ENCODE results near the gene GALNT6. TPM values are rescaled to one million over a fixed set of nuclear protein-coding genes. Genes with fewer than 3 reads are reported as not detected.
A peak's percentile ranks its signal among the peaks of the same experiment; 100 is the strongest.
"Not testable (repeated sequence)": the region's sequence is repeated elsewhere in the genome, so short reads cannot be mapped to it uniquely, and the experiment has no call there.

Gene GALNT6
- total RNA-seq, 2 donors from 2014 or later = 3.6 to 4.4 TPM

GRCh38 chr12:51334764-51335163 lies 56.4 kb downstream of the GALNT6 start:
- intact Hi-C loops (cut with DNase I) = no loop called here
- DNase-seq (no peak), ATAC-seq (no peak)

GRCh38 chr12:51333536-51333935 lies 57.7 kb downstream of the GALNT6 start:
- no peak for DNase-seq
- intact Hi-C loops (cut with DNase I) = no loop called here
- ATAC-seq = no peak

DNA sequence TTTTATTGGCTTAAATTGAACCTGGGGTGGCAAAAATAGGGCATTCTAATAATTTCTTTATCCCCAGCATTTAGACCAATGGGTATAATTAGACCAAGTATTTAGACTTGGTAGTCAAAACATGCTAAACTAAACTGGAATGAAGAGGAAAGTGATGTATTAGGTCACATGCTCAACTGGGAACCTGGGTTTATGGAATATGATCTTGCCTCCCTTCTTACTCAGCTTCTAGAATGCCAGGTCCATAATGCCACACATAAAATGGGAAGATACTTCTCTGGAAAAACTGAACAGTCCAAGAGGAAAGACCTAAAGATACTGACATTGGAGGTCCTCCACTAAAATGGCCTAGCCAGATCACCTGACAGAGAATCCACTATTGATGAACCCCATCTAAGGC lies 61.0 kb downstream of the GALNT6 start:
- no peak for ATAC-seq
- intact Hi-C loops (cut with DNase I) = no loop called here

DNA sequence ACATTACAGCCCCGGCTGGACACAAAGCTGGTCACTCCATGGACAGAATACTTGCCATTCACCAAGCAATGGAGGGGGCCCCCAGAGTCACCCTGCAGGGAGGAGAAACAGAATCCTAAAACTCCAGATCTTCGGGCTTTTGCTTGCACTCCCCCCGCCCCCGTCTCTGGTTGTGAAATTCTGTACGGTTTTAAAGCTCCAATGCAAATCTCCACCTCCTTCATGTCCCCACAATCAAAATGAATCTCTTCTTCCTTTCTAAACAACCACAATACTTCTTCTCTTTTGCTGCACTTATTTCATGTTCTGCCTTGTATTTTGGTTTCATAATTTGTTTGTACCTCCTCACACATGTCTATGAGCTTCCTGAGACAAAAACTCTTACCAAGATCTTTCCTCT lies 61.5 kb downstream of the GALNT6 start:
- no peak for ATAC-seq
- intact Hi-C loops (cut with DNase I) = no loop called here
- DNase-seq = no peak

More for the DNA sequence above, 61.0 kb downstream of the GALNT6 start:
- DNase-seq = no peak

GRCh38 chr12:51328587-51328986 lies 62.6 kb downstream of the GALNT6 start:
- ATAC-seq = no peak
- intact Hi-C loops (cut with DNase I) = no loop called here
- DNase-seq = no peak

- DNase-seq = peak; percentile 34
- ATAC-seq = peak; percentile 74 to 86
- intact Hi-C loops (cut with DNase I) = no loop called here
These were observed 64.3 kb downstream of the GALNT6 start for GRCh38 chr12:51326698-51327439.

- intact Hi-C loops (cut with DNase I) = no loop called here
- no peak for ATAC-seq
- no peak for DNase-seq
These were observed 66.3 kb downstream of the GALNT6 start for GRCh38 chr12:51324953-51325352.

DNA sequence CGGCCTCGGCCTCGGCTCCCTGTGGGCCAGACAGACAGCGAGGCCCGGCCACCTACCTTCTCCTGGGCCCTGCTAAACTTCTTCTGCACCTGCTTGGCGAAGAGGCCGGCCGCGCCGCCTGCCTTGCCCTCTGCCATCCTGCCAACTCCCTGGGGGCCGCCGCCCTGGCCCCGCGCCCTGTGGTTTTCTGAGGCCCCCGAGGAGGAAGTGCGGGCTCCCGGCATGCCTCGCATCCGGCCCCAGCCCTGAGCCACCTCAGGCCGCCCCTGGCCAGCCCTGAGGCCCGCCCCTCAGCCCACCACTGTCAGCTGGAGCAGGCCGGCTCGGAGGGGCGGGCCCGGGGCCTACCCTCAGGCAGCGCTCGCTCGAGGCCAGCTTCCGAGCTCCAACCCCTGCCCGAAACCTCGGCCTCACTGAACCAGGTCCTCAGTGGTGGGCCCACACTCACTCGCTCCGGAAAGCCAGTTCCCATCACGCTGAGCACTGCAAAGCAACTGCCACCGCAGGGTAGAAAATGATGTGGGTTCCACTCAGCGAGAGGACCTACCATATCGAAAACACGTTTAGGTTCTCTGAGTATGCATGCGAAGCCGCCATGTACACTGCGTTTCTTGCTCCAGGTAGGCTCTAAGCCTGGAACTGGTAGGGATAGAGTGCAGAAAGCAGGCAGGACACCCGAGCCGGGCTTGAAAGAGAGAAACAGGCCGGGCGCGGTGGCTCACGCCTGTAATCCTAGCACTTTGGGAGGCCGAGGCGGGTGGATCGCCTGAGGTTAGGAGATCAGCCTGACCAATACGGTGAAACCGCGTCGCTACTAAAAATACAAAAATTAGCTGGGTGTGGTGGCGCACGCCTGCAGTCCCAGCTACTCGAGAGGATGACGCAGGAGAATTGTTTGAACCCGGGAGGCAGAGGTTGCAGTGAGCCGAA lies 67.0 kb downstream of the GALNT6 start, which contains the start of gene BIN2:
Gene BIN2 (minus strand): TSS at position 209 of the 930 bp plus-strand sequence. CDS start 72 bp downstream, at position 137.
- peak; percentile 53 for DNase-seq
- intact Hi-C loops (cut with DNase I) = no loop called here
- peak; percentile 70 to 78 for ATAC-seq

- peak in 1 of 2 donors; percentile 25 for ATAC-seq
- intact Hi-C loops (cut with DNase I) = no loop called here
These were observed 67.8 kb downstream of the GALNT6 start for GRCh38 chr12:51323317-51323960.

DNA sequence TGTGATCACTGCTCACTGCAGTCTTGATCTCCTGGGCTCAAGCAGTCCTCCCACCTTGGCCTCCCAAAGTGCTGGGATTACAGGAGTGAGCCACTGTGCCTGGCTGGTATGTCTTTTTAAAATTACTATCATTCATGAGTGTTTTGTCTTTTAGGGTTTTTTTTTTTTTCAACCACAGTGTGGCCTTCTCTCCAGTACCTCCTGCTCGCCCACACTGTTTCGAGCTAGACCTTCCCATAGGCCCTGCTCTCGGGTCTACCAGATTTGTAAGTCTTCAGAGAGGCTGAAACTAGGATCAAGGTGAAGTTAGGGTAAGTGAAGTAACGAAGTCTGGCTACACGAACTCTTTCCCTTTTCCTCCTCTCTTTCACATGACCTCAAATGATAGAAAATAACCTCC lies 68.8 kb downstream of the GALNT6 start:
- ATAC-seq = no peak
- intact Hi-C loops (cut with DNase I) = no loop called here
- no peak for DNase-seq

More at GRCh38 chr12:51323317-51323960, 67.8 kb downstream of the GALNT6 start:
- no peak for DNase-seq

DNA sequence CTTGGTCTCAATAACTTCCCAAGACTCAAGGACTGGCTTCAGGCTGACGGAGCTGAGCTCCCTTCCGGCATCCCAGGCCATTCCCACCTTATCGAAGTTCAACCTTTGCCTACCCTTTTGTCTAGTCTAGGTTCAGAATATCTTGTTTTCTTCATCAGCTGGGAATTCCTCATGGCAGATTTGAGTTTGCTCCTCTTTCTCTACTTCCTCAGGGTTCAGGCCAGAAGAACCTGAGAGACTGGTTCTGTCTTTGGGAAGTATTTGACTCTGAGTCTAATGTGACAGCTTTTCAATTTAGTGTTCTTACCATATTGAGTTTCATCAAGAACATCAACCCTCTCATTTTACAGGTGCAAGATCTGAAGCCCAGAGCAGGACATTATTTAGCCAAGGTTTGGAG lies 69.3 kb downstream of the GALNT6 start:
- intact Hi-C loops (cut with DNase I) = no loop called here
- DNase-seq = no peak
- ATAC-seq = no peak

- intact Hi-C loops (cut with DNase I) = no loop called here
- ATAC-seq (no peak), DNase-seq (no peak)
These were observed 70.4 kb downstream of the GALNT6 start for GRCh38 chr12:51320695-51321320.

DNA sequence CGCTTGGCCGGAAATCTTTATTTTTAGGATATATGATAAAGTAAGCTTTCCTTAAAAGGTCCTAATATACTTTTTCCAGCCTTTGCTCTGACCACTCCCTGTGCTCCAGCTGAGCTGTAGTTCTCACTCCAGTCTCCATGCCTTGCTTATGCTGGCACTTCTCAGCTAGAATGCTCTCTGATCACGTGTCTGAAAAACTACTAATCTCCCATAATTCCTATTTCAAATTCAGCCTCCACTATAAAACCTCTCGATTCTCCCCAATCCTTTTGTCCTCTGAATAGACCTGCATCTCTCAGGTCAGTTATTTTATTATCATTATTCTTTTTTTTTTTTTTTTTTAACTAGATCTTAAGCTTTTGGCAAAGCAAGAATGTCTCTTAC lies 70.9 kb downstream of the GALNT6 start:
- ATAC-seq (no peak), DNase-seq (no peak)
- intact Hi-C loops (cut with DNase I) = no loop called here

DNA sequence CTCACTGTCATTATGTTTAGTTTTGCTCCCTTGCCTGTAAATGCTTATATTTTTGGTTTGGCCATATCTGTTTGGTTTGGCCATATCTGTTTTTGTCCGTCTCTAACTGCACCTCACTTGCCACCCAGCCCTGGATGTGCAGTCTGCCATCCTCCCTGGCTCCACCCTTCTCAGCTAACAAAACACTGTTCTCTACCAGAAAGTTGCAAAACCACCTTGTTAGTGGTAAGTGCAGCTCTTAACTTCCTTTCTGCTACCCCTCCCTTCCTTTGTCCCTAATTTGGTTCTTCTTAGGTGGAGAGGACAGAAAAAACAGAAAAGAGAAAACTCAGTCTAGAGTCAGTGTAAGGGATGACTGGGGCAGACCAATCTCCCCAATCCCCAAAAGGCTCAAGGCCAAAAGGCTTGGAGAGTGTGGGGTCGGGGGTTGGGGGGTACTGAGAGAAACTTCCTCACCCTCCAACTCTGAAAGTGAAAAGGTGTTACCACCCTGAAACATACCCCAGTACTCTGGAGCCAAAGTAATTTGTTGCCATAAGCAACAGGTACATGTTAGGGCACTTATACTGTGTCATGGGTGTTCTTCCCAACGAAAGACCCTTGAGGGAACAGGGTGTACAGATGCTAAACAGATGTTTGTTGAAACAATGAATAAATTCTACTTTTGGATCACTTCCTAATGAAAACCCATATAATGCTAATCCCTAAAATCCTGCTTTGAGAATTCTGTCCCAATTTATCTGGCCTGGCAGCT lies 72.2 kb downstream of the GALNT6 start:
- DNase-seq (no peak), ATAC-seq (peak; percentile 40 to 57)
- intact Hi-C loops (cut with DNase I) = no loop called here

DNA sequence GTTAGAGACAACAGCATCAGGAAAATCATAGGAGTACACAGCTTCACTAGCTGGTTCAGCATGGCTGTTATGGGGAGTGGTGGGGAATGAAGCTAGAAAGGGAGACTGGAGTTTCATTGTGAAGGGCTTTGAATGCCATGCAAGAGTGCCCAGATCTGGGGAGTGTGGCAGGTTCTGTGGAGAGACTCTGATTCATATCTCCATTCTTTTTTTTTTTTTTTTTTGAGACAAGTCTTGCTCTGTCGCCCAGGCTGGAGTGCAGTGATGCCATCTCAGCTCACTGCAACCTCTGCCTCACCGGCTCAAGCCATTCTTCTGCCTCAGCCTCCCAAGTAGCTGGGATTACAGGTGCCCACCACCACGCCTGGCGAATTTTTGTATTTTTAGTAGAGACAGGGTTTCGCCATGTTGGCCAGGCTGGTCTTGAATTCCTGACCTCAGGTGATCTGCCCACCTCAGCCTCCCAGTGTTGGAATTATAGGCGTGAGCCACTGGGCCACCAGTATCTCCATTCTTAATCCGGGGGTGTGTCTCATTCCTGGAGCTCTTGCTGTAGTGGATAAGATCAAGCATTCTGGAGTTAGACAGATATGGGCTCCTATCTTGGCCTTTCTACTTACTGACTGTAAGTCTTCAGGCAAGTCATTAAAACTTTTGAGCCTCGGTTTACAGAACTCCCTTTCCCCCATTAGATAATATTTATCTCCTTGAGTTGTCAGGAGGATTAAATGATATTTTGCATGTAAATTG lies 73.0 kb downstream of the GALNT6 start:
- intact Hi-C loops (cut with DNase I); ATAC-seq; DNase-seq: not testable (repeated sequence)

- intact Hi-C loops (cut with DNase I) = no loop called here
- DNase-seq (no peak), ATAC-seq (no peak)
These were observed 79.8 kb downstream of the GALNT6 start for GRCh38 chr12:51311389-51311788.

DNA sequence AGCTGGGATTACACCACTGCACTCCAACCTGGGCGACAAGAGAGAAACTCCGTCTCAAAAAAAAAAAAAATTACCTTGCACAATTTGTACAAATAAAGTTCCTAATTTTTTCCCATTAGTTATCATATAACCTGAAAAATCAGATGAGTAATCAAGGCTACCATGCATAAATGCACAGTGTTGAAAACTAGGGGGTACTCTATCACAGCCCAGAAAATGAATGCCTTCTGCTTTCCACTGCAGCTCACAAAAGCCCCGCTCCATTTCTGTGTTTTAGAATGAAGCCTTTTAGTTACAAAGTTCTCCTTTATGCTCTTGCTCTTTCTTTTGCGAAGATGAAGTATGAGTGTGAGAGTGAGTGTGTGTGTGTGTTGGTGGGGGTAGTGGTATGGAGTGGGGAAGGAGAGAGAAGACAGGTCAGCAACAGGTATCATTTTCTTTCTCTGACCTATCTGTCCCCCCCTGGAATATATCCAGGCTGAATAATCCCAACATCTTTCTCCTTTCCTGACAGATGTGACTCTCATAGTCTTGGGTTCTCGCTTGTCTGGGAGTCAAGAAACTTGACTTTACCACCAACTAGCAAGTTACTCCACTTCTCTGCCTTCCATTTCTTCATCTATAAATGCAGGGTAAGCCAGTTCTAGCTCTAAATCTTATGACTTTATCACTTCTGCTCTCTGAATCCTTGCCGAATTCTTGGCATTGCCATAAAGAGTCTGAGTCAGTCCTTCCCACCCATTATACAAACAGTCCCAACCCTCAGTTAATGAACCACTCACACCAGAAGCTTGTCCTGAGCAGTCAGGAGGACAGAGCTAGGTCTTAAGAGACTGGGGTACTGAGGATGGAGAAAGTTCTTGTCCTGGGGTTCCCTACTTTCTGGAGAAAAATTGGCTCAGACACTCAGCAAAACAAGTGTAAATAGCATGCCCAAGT lies 83.3 kb downstream of the GALNT6 start:
- DNase-seq = no peak
- intact Hi-C loops (cut with DNase I) = no loop called here
- peak in 1 of 2 donors; percentile 93 for ATAC-seq

Data from left cardiac atrium (tissue), 4 donors.